Ishikawa (cell line): Measurements from ENCODE around the gene MAD1L1.

Experiments
- CEBPB ChIP-seq: IDR thresholded peaks from 2 replicates; pipeline ENCODE4 v1.6.1; 2012
- CREB1 ChIP-seq: IDR thresholded peaks from 2 replicates; pipeline ENCODE4 v1.6.1; 2012; ENCODE audit warnings: low read depth
- EGR1 ChIP-seq: IDR thresholded peaks from 2 replicates; pipeline ENCODE4 v1.6.1; 2012
- EP300 ChIP-seq: IDR thresholded peaks from 2 replicates; pipeline ENCODE4 v1.6.1; 2012; ENCODE audit warnings: borderline replicate concordance
- FOXM1 ChIP-seq: IDR thresholded peaks from 2 replicates; pipeline ENCODE4 v1.6.1; 2012; ENCODE audit warnings: low read depth, borderline replicate concordance
- NFIC ChIP-seq: IDR thresholded peaks from 2 replicates; pipeline ENCODE4 v1.6.1; 2012
- RAD21 ChIP-seq: IDR thresholded peaks from 2 replicates; pipeline ENCODE4 v1.6.1; 2012; ENCODE audit warnings: low read depth
- TAF1 ChIP-seq: IDR thresholded peaks from 2 replicates; pipeline ENCODE4 v1.6.1; 2012; ENCODE audit warnings: low read depth, mild to moderate bottlenecking
- TCF12 ChIP-seq: IDR thresholded peaks from 2 replicates; pipeline ENCODE4 v1.6.1; 2012; ENCODE audit warnings: low read depth
- TEAD4 ChIP-seq: IDR thresholded peaks from 2 replicates; pipeline ENCODE4 v1.6.1; 2012
- YY1 ChIP-seq: IDR thresholded peaks from 2 replicates; pipeline ENCODE4 v1.6.1; 2012; ENCODE audit warnings: low read depth
- ZBTB7A ChIP-seq: IDR thresholded peaks from 2 replicates; pipeline ENCODE4 v1.6.1; 2012; ENCODE audit warnings: low read depth
- TF ChIP-seq, protein P1 (sequence below): IDR thresholded peaks from 2 replicates; pipeline ENCODE4 v1.6.1; 2012
- TF ChIP-seq, protein P2 (sequence below): IDR thresholded peaks from 2 replicates; pipeline ENCODE4 v1.6.1; 2012
- TF ChIP-seq, protein P3 (sequence below): IDR thresholded peaks from 2 replicates; pipeline ENCODE4 v1.6.1; 2012; ENCODE audit warnings: low read depth, mild to moderate bottlenecking

MAD1L1 gene

GRCh38 chr7:2016761-2017480, 215.8 kb downstream of the MAD1L1 start:
- TF ChIP-seq CEBPB (no peak), CREB1 (no peak), TAF1 (no peak), TCF12 (no peak), RAD21 (no peak), EGR1 (no peak), EP300 (no peak)
- TF ChIP-seq, protein P1, sequence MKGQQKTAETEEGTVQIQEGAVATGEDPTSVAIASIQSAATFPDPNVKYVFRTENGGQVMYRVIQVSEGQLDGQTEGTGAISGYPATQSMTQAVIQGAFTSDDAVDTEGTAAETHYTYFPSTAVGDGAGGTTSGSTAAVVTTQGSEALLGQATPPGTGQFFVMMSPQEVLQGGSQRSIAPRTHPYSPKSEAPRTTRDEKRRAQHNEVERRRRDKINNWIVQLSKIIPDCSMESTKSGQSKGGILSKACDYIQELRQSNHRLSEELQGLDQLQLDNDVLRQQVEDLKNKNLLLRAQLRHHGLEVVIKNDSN: no peak

DNA sequence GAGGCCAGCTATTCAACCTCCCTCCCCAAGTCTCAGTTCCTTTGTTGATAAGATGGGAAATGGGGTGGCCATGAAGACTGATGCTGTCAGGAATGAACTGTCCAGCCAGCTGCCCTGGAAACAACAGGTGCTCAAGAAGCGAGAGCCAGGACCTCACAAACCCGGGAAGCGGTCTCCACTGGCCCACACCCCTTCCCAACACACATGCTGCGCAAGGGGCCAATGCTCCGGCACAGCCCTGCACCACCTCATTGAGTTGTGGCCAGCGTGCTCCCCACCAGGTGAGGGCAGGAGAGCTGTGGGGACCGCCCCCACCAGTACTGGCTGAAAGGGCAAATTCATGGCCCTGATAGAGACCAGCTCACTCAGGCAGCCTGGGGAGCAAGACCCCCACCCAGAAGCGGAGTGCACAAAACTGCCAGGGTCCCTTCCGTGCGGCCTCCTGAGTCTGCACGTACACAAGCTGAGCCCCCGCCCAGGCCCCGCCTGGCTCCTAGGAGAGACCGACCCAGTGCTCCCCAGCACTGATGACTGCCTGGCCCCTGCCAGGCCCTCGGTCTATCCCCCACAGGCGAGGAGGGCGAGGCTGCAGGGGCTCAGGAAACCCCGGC, 216.6 kb downstream of the MAD1L1 start:
- TF ChIP-seq EP300 (no peak), TCF12 (no peak), YY1 (no peak), CEBPB (no peak), RAD21 (no peak), ZBTB7A (no peak), TEAD4 (no peak), CREB1 (no peak), EGR1 (no peak), FOXM1 (no peak), TAF1 (no peak), NFIC (no peak)
- TF ChIP-seq, protein P2, sequence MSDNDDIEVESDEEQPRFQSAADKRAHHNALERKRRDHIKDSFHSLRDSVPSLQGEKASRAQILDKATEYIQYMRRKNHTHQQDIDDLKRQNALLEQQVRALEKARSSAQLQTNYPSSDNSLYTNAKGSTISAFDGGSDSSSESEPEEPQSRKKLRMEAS: no peak
- TF ChIP-seq, protein P3, sequence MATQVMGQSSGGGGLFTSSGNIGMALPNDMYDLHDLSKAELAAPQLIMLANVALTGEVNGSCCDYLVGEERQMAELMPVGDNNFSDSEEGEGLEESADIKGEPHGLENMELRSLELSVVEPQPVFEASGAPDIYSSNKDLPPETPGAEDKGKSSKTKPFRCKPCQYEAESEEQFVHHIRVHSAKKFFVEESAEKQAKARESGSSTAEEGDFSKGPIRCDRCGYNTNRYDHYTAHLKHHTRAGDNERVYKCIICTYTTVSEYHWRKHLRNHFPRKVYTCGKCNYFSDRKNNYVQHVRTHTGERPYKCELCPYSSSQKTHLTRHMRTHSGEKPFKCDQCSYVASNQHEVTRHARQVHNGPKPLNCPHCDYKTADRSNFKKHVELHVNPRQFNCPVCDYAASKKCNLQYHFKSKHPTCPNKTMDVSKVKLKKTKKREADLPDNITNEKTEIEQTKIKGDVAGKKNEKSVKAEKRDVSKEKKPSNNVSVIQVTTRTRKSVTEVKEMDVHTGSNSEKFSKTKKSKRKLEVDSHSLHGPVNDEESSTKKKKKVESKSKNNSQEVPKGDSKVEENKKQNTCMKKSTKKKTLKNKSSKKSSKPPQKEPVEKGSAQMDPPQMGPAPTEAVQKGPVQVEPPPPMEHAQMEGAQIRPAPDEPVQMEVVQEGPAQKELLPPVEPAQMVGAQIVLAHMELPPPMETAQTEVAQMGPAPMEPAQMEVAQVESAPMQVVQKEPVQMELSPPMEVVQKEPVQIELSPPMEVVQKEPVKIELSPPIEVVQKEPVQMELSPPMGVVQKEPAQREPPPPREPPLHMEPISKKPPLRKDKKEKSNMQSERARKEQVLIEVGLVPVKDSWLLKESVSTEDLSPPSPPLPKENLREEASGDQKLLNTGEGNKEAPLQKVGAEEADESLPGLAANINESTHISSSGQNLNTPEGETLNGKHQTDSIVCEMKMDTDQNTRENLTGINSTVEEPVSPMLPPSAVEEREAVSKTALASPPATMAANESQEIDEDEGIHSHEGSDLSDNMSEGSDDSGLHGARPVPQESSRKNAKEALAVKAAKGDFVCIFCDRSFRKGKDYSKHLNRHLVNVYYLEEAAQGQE: no peak
- TF ChIP-seq, protein P1: no peak

GRCh38 chr7:2015251-2015871, 217.4 kb downstream of the MAD1L1 start:
- TF ChIP-seq CREB1 (no peak), TCF12 (no peak), TAF1 (no peak), YY1 (no peak), EP300 (no peak), TEAD4 (no peak), CEBPB (no peak), ZBTB7A (no peak), RAD21 (no peak)
- TF ChIP-seq, protein P3: no peak
- TF ChIP-seq, protein P2: no peak

GRCh38 chr7:2014391-2015241, 218.1 kb downstream of the MAD1L1 start:
- TF ChIP-seq TCF12 (no peak), ZBTB7A (no peak), CREB1 (no peak), RAD21 (no peak), EGR1 (no peak), TEAD4 (no peak), YY1 (no peak)
- TF ChIP-seq, protein P3: no peak
- TF ChIP-seq, protein P1: no peak
- TF ChIP-seq, protein P2: no peak
